ENCODE measurements around the gene PRRG2.

The PRRG2 gene

DNA sequence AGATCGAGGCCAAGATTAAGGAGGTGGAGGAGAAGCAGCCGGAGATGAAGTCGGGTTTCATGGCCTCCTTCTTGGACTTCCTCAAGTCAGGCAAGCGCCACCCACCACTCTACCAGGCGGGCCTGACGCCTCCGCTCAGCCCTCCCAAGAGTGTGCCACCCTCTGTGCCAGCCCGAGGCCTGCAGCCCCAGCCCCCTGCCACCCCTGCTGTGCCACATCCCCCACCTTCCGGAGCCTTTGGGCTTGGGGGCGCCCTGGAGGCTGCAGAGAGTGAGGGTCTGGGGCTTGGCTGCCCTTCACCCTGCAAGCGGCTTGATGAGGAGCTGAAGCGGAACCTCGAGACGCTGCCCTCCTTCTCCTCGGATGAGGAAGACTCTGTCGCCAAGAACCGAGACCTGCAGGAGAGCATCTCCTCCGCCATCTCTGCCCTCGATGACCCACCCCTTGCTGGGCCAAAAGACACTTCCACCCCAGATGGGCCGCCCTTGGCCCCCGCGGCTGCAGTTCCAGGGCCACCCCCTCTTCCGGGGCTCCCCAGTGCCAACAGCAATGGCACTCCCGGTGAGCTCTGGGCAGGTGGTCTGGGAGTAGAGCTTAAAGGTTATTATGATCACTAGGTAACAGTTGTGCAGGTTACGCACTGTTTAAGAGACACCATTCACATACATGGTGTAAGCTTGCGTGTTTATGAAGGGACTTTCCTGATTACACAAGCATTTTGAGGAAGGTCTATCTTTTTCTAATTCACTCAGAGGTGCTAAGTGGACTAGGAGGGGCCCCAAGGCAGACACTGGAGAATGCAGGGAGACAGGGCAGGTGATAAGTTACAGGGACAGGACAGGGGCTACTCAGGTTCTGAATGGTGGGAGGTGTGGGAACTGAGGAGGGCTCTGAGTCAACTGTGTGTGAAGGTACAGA lies 18.5 kb downstream of the PRRG2 start:
- no peak overlapping the region for H3K4me3 ChIP-seq (ENCODE audit: low read depth in 1 of 5, low read length in 5 of 5)
- no peak overlapping the region for H3K9ac ChIP-seq (ENCODE audit: low read length in 5 of 5)
- peaks cover 0 to 93% (median 66%) of the 10 kb centered on the region in 5 donors for H3K36me3 ChIP-seq (ENCODE audit: control insufficient read depth in 5 of 5, insufficient read depth in 5 of 5, low read length in 5 of 5)
- H3K9me3 ChIP-seq (ENCODE audit: control insufficient read depth in 5 of 5, low read length in 5 of 5): no peaks in the 10 kb centered on the region
- no peak overlapping the region for H3K27ac ChIP-seq (ENCODE audit: low read depth, low read length)
- H3K27me3 ChIP-seq (ENCODE audit: control insufficient read depth in 5 of 5, insufficient read depth in 4 of 5, low read length in 5 of 5): no peaks in the 10 kb centered on the region
- no peaks in the 10 kb centered on the region for H3K4me1 ChIP-seq (ENCODE audit: control insufficient read depth in 5 of 5, insufficient read depth in 5 of 5, low read length in 5 of 5)

DNA sequence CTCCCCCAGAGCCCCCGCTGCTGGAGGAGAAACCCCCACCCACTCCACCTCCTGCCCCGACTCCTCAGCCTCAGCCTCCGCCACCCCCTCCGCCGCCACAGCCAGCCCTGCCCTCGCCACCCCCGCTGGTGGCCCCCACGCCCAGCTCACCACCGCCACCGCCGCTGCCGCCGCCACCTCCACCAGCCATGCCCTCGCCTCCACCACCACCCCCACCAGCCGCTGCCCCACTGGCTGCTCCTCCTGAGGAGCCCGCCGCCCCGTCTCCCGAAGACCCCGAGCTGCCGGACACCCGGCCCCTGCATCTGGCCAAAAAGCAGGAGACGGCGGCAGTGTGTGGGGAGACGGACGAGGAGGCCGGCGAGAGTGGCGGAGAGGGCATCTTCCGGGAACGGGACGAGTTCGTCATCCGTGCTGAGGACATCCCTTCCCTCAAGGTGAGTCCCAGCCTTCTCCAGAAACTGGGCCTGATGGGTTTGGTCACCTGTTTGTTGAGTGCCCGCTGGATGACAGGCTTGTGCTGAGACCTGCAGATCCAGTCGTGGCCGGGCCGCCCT lies 20.4 kb downstream of the PRRG2 start:
- peaks cover 0 to 88% (median 59%) of the 10 kb centered on the region in 5 donors for H3K36me3 ChIP-seq (ENCODE audit: control insufficient read depth in 5 of 5, insufficient read depth in 5 of 5, low read length in 5 of 5)
- no peak overlapping the region for H3K4me3 ChIP-seq (ENCODE audit: low read depth in 1 of 5, low read length in 5 of 5)
- H3K9me3 ChIP-seq (ENCODE audit: control insufficient read depth in 5 of 5, low read length in 5 of 5): no peaks in the 10 kb centered on the region
- H3K9ac ChIP-seq (ENCODE audit: low read length in 5 of 5): no peak overlapping the region
- peaks cover 0 to 8% (median 0%) of the 10 kb centered on the region in 5 donors for H3K4me1 ChIP-seq (ENCODE audit: control insufficient read depth in 5 of 5, insufficient read depth in 5 of 5, low read length in 5 of 5)
- no peak overlapping the region for H3K27ac ChIP-seq (ENCODE audit: low read depth, low read length)
- no peaks in the 10 kb centered on the region for H3K27me3 ChIP-seq (ENCODE audit: control insufficient read depth in 5 of 5, insufficient read depth in 4 of 5, low read length in 5 of 5)

DNA sequence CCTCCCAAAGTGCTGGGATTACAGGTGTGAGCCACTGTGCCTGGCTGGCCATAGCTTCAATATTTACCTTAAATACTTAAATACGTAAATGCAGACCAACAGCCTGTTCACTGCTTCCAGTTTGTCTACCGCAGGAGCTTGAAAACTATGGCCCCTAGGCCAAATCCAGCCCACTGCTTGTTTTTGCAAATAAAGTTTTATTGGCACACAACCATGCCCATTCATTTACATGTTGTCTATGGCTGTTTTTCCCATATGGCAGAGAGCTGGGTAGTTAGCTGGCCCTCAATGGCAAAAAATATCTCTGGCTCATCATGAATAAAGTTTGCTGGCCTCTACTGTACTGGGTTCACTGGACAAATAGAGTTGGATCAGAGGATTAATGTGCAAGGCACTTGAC lies 21.7 kb downstream of the PRRG2 start:
- no peak overlapping the region for H3K9ac ChIP-seq (ENCODE audit: low read length in 5 of 5)
- H3K27me3 ChIP-seq (ENCODE audit: control insufficient read depth in 5 of 5, insufficient read depth in 4 of 5, low read length in 5 of 5): no peaks in the 10 kb centered on the region
- no peak overlapping the region for H3K27ac ChIP-seq (ENCODE audit: low read depth, low read length)
- H3K9me3 ChIP-seq (ENCODE audit: control insufficient read depth in 5 of 5, low read length in 5 of 5): no peaks in the 10 kb centered on the region
- H3K4me3 ChIP-seq (ENCODE audit: low read depth in 1 of 5, low read length in 5 of 5): no peak overlapping the region
- H3K36me3 ChIP-seq (ENCODE audit: control insufficient read depth in 5 of 5, insufficient read depth in 5 of 5, low read length in 5 of 5): peaks cover 0 to 86% (median 48%) of the 10 kb centered on the region in 5 donors
- peaks cover 0 to 8% (median 0%) of the 10 kb centered on the region in 5 donors for H3K4me1 ChIP-seq (ENCODE audit: control insufficient read depth in 5 of 5, insufficient read depth in 5 of 5, low read length in 5 of 5)

DNA sequence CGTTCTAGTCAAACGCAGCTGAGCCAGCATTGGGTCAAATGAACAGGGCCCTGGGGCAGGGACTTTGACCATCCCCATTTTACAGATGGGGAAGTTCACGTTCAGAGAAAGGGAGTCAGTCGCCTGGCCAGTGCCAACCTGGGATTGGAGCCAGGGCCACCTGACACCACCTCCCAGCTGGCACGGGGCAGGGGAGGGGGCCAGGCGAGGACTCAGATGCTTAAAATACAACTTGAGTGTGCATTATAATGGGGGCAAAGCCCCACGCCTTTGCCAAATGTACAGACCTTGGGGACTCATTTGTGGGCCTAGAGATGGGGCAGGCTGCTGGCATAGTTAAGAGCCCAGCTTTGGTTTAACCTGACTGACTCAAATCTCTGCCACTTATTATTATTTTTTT lies 24.5 kb downstream of the PRRG2 start:
- Histone ChIP-seq H3K27me3 (ENCODE audit: control insufficient read depth in 5 of 5, insufficient read depth in 4 of 5, low read length in 5 of 5) (no peaks in the 10 kb centered on the region), H3K4me3 (ENCODE audit: low read depth in 1 of 5, low read length in 5 of 5) (no peak overlapping the region), H3K4me1 (ENCODE audit: control insufficient read depth in 5 of 5, insufficient read depth in 5 of 5, low read length in 5 of 5) (peaks cover 0 to 19% (median 12%) of the 10 kb centered on the region in 5 donors), H3K27ac (ENCODE audit: low read depth, low read length) (no peak overlapping the region), H3K9me3 (ENCODE audit: control insufficient read depth in 5 of 5, low read length in 5 of 5) (no peaks in the 10 kb centered on the region), H3K9ac (ENCODE audit: low read length in 5 of 5) (peak overlapping the region in 1 of 5 donors; percentile 13), H3K36me3 (ENCODE audit: control insufficient read depth in 5 of 5, insufficient read depth in 5 of 5, low read length in 5 of 5) (peaks cover 0 to 81% (median 35%) of the 10 kb centered on the region in 5 donors)

DNA sequence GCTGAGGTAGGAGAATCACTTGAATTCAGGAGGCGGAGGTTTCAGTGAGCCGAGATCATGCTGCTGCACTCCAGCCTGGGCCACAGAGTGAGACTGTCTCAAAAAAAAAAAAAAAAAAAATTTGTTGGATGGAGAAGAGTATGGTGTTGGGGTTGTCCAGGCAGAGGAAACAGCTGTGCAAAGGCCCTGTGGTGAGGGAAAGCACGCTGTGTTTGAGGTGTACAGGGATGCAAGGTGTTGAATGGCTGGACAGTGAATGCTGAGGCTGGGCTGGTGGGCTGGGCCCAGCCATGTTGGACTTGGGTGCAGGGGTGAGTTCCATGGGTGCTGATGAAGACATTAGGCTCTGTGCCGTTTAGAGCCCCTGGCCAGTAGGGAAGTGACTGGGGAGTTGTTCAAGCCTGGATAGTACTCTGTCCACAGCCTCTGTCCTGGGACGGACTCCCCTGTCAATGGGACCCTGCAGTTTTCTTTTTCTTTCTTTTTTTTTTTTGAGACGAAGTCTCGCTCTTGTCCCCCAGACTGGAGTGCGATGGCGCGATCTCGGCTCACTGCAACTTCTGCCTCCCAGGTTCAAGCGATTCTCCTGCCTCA lies 28.5 kb downstream of the PRRG2 start:
- no peak overlapping the region for H3K4me3 ChIP-seq (ENCODE audit: low read depth in 1 of 5, low read length in 5 of 5)
- H3K9me3 ChIP-seq (ENCODE audit: control insufficient read depth in 5 of 5, low read length in 5 of 5): no peaks in the 10 kb centered on the region
- H3K36me3 ChIP-seq (ENCODE audit: control insufficient read depth in 5 of 5, insufficient read depth in 5 of 5, low read length in 5 of 5): peaks cover 0 to 53% (median 15%) of the 10 kb centered on the region in 5 donors
- peaks cover 0 to 41% (median 33%) of the 10 kb centered on the region in 5 donors for H3K4me1 ChIP-seq (ENCODE audit: control insufficient read depth in 5 of 5, insufficient read depth in 5 of 5, low read length in 5 of 5)
- no peaks in the 10 kb centered on the region for H3K27me3 ChIP-seq (ENCODE audit: control insufficient read depth in 5 of 5, insufficient read depth in 4 of 5, low read length in 5 of 5)
- H3K27ac ChIP-seq (ENCODE audit: low read depth, low read length): peak overlapping the region; percentile 55
- H3K9ac ChIP-seq (ENCODE audit: low read length in 5 of 5): no peak overlapping the region

DNA sequence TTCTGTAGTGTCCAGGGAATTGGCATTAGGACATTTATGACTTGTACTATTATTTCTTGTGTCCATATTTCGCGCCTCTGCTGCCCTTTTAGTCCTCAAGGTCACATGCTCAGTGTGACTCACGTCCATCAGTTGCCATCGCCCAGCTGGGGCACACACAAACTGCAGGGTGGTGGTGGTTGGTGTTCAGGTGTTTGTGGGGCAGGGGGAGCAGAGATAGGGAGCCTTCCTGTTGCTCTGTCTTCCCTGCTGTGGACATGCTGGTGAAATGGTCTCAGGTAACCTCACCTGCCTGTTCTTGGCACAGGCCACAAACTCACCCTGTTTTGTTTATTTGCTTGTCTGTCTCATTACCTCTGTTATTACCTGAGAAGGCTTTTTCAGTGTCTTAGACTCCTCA lies 32.3 kb downstream of the PRRG2 start:
- Histone ChIP-seq H3K9ac (ENCODE audit: low read length in 5 of 5) (no peak overlapping the region), H3K4me1 (ENCODE audit: control insufficient read depth in 5 of 5, insufficient read depth in 5 of 5, low read length in 5 of 5) (peaks cover 0 to 35% (median 34%) of the 10 kb centered on the region in 5 donors), H3K27me3 (ENCODE audit: control insufficient read depth in 5 of 5, insufficient read depth in 4 of 5, low read length in 5 of 5) (no peaks in the 10 kb centered on the region), H3K9me3 (ENCODE audit: control insufficient read depth in 5 of 5, low read length in 5 of 5) (no peaks in the 10 kb centered on the region), H3K36me3 (ENCODE audit: control insufficient read depth in 5 of 5, insufficient read depth in 5 of 5, low read length in 5 of 5) (peaks cover 0 to 61% (median 39%) of the 10 kb centered on the region in 5 donors), H3K4me3 (ENCODE audit: low read depth in 1 of 5, low read length in 5 of 5) (no peak overlapping the region), H3K27ac (ENCODE audit: low read depth, low read length) (peak overlapping the region; percentile 68)

DNA sequence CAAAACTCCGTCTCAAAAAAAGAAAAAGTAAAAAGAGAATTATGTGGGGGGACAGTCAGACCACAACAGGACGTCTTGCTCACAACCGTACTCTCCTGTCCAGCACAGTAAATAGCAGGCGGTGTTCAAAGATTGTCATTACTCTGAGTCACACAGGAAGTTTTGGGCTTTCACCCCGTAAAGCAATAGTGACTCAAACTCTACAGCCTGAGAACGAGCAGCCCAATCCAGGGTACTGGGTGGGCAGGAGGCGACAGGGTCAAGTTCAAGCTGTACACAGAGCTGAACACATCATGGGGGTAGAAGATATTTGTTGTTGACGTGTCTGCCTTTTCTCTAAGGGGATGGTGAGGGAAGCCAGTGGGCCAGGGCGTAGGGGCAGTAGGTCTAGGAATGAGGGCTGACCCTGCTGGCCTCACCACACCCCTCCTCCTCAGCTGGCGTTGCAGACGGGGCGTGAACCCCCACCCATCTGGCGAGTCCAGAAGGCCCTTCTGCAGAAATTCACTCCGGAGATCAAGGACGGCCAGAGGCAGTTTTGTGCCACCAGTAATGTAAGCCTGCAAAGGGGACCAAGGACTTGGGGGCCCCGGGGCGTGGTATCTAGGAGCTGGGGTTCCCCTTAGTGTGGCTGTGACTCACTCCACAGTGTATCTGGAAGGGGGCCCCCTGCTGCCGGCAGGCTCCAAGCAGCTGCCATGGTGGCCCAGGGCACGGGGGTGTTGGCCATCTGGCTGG lies 33.1 kb downstream of the PRRG2 start:
- H3K27me3 ChIP-seq (ENCODE audit: control insufficient read depth in 5 of 5, insufficient read depth in 4 of 5, low read length in 5 of 5): no peaks in the 10 kb centered on the region
- peak overlapping the region in 2 of 5 donors; percentile 5 to 30 for H3K9ac ChIP-seq (ENCODE audit: low read length in 5 of 5)
- peaks cover 0 to 28% (median 25%) of the 10 kb centered on the region in 5 donors for H3K4me1 ChIP-seq (ENCODE audit: control insufficient read depth in 5 of 5, insufficient read depth in 5 of 5, low read length in 5 of 5)
- peak overlapping the region; percentile 68 for H3K27ac ChIP-seq (ENCODE audit: low read depth, low read length)
- no peaks in the 10 kb centered on the region for H3K9me3 ChIP-seq (ENCODE audit: control insufficient read depth in 5 of 5, low read length in 5 of 5)
- H3K36me3 ChIP-seq (ENCODE audit: control insufficient read depth in 5 of 5, insufficient read depth in 5 of 5, low read length in 5 of 5): peaks cover 0 to 61% (median 44%) of the 10 kb centered on the region in 5 donors
- peak overlapping the region in 1 of 5 donors; percentile 22 for H3K4me3 ChIP-seq (ENCODE audit: low read depth in 1 of 5, low read length in 5 of 5)

DNA sequence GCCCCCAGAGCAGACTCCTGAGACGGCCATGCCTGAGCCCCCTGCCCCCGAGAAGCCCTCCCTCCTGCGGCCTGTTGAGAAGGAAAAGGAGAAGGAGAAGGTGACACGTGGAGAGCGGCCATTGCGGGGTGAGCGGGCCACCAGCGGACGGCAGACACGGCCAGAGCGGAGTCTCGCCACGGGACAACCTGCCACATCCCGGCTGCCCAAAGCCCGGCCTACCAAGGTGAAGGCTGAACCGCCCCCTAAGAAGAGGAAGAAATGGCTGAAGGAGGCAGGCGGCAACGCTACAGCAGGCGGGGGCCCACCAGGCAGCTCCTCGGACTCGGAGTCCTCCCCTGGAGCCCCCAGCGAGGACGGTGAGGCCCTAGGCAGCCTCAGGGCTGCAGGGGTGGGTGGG lies 34.7 kb downstream of the PRRG2 start:
- Histone ChIP-seq H3K9ac (ENCODE audit: low read length in 5 of 5) (no peak overlapping the region), H3K27ac (ENCODE audit: low read depth, low read length) (no peak overlapping the region), H3K4me3 (ENCODE audit: low read depth in 1 of 5, low read length in 5 of 5) (no peak overlapping the region), H3K27me3 (ENCODE audit: control insufficient read depth in 5 of 5, insufficient read depth in 4 of 5, low read length in 5 of 5) (no peaks in the 10 kb centered on the region), H3K36me3 (ENCODE audit: control insufficient read depth in 5 of 5, insufficient read depth in 5 of 5, low read length in 5 of 5) (peaks cover 0 to 60% (median 42%) of the 10 kb centered on the region in 5 donors), H3K4me1 (ENCODE audit: control insufficient read depth in 5 of 5, insufficient read depth in 5 of 5, low read length in 5 of 5) (peaks cover 0 to 25% (median 24%) of the 10 kb centered on the region in 5 donors), H3K9me3 (ENCODE audit: control insufficient read depth in 5 of 5, low read length in 5 of 5) (no peaks in the 10 kb centered on the region)

DNA sequence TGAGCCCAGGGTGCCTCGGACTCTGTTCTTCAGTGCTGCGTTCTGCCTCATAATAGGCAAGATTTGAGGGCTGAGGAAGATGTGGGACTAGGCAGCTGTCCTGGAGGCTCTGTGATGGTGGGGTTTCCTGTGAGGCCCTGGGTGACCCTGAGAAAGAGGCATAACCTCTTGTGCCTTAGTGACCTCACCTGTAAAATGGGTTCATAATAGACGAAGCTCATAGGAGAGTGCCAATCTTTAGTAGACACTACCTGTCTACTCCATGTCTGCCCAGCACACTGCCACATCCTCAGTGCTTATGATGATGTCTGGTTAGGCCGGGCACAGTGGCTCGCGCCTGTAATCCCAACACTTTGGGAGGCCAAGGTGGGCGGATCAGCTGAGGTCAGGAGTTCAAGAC lies 35.4 kb downstream of the PRRG2 start:
- Histone ChIP-seq H3K9me3 (ENCODE audit: control insufficient read depth in 5 of 5, low read length in 5 of 5) (no peaks in the 10 kb centered on the region), H3K4me3 (ENCODE audit: low read depth in 1 of 5, low read length in 5 of 5) (no peak overlapping the region), H3K4me1 (ENCODE audit: control insufficient read depth in 5 of 5, insufficient read depth in 5 of 5, low read length in 5 of 5) (peaks cover 0 to 28% (median 24%) of the 10 kb centered on the region in 5 donors), H3K9ac (ENCODE audit: low read length in 5 of 5) (no peak overlapping the region), H3K27me3 (ENCODE audit: control insufficient read depth in 5 of 5, insufficient read depth in 4 of 5, low read length in 5 of 5) (no peaks in the 10 kb centered on the region), H3K27ac (ENCODE audit: low read depth, low read length) (no peak overlapping the region), H3K36me3 (ENCODE audit: control insufficient read depth in 5 of 5, insufficient read depth in 5 of 5, low read length in 5 of 5) (peaks cover 0 to 64% (median 42%) of the 10 kb centered on the region in 5 donors)
